H9 (cell line): ENCODE results near the gene SMC1B. TPM values are rescaled to one million over a fixed set of nuclear protein-coding genes. Genes with fewer than 3 reads are reported as not detected.

Source experiments
- DNase-seq: peaks from one replicate; pipeline ENCODE4 v3.0.0-alpha.2; 2017
- H2AFZ ChIP-seq: one replicate; pipeline ENCODE4 v1.6.1; 2013; ENCODE audit warnings: mild to moderate bottlenecking, low read length, control low read depth, moderate library complexity
- H2AK5ac ChIP-seq: 2 replicates; pipeline ENCODE4 v1.6.1; 2013; ENCODE audit warnings: low read length, control low read depth, mixed read lengths; ENCODE audit not compliant: insufficient read length
- H2BK120ac ChIP-seq: one replicate; pipeline ENCODE4 v1.6.1; 2013; ENCODE audit warnings: low read depth, mild to moderate bottlenecking, low read length, control low read depth, inconsistent platforms; ENCODE audit not compliant: poor library complexity, severe bottlenecking
- H2BK12ac ChIP-seq: 2 replicates; pipeline ENCODE4 v1.6.1; 2013; ENCODE audit warnings: low read length, control low read depth, mixed read lengths, low read depth; ENCODE audit not compliant: insufficient read length
- H2BK15ac ChIP-seq: 2 replicates; pipeline ENCODE4 v1.6.1; 2013; ENCODE audit warnings: low read depth, low read length, control low read depth
- H2BK20ac ChIP-seq: one replicate; pipeline ENCODE4 v1.6.1; 2013; ENCODE audit warnings: low read depth, mild to moderate bottlenecking, low read length, control low read depth, inconsistent platforms; ENCODE audit not compliant: poor library complexity, severe bottlenecking
- H2BK5ac ChIP-seq: 2 replicates; pipeline ENCODE4 v1.6.1; 2013; ENCODE audit warnings: low read length, control low read depth, mixed read lengths; ENCODE audit not compliant: insufficient read length
- H3K14ac ChIP-seq: 2 replicates; pipeline ENCODE4 v1.6.1; 2013; ENCODE audit warnings: low read length, control low read depth; ENCODE audit not compliant: insufficient read depth
- H3K18ac ChIP-seq: 2 replicates; pipeline ENCODE4 v1.6.1; 2013; ENCODE audit warnings: low read depth, mild to moderate bottlenecking, mixed read lengths, low read length, control low read depth; ENCODE audit not compliant: insufficient read length
- H3K23ac ChIP-seq: 2 replicates; pipeline ENCODE4 v1.6.1; 2013; ENCODE audit warnings: low read length, control low read depth, mixed read lengths, low read depth; ENCODE audit not compliant: insufficient read length
- H3K23me2 ChIP-seq: 2 replicates; pipeline ENCODE4 v1.6.1; 2013; ENCODE audit warnings: low read depth, mild to moderate bottlenecking, mixed read lengths, low read length, control low read depth; ENCODE audit not compliant: insufficient read length, poor library complexity, severe bottlenecking
- H3K27ac ChIP-seq: 2 replicates; pipeline ENCODE4 v1.5.1; 2013; ENCODE audit warnings: low read length, control low read depth, mixed read lengths, low read depth; ENCODE audit not compliant: insufficient read length
- H3K27me3 ChIP-seq: 2 replicates; pipeline ENCODE4 v1.6.1; 2013; ENCODE audit warnings: low read length, control low read depth, inconsistent platforms; ENCODE audit not compliant: insufficient read depth
- H3K4ac ChIP-seq: 2 replicates; pipeline ENCODE4 v1.6.1; 2013; ENCODE audit warnings: low read depth, mild to moderate bottlenecking, control low read depth, inconsistent platforms, low read length, moderate library complexity
- H3K4me1 ChIP-seq: 2 replicates; pipeline ENCODE4 v1.6.1; 2013; ENCODE audit warnings: low read length, control low read depth, inconsistent platforms; ENCODE audit not compliant: insufficient read depth
- H3K4me2 ChIP-seq: 2 replicates; pipeline ENCODE4 v1.6.1; 2013; ENCODE audit warnings: low read length, control low read depth, mixed read lengths; ENCODE audit not compliant: insufficient read length, insufficient read depth
- H3K56ac ChIP-seq: 2 replicates; pipeline ENCODE4 v1.6.1; 2013; ENCODE audit warnings: low read depth, mild to moderate bottlenecking, mixed read lengths, low read length, control low read depth; ENCODE audit not compliant: insufficient read length
- H3K79me1 ChIP-seq: 2 replicates; pipeline ENCODE4 v1.6.1; 2013; ENCODE audit warnings: low read depth, mild to moderate bottlenecking, moderate library complexity, low read length, control low read depth, inconsistent platforms; ENCODE audit not compliant: insufficient read depth, poor library complexity, severe bottlenecking
- H3K79me2 ChIP-seq: 2 replicates; pipeline ENCODE4 v1.6.1; 2013; ENCODE audit warnings: low read length, control low read depth, inconsistent platforms; ENCODE audit not compliant: insufficient read depth
- H3K9ac ChIP-seq: 2 replicates; pipeline ENCODE4 v1.6.1; 2013; ENCODE audit warnings: low read length, control low read depth, mixed read lengths; ENCODE audit not compliant: insufficient read length; ENCODE audit errors: extremely low read depth
- H3K9me3 ChIP-seq: one replicate; pipeline ENCODE4 v1.6.1; 2013; ENCODE audit warnings: low read depth, low read length, inconsistent platforms; ENCODE audit not compliant: control insufficient read depth
- H3T11ph ChIP-seq: one replicate; pipeline ENCODE4 v1.6.1; 2013; ENCODE audit warnings: mild to moderate bottlenecking, low read length, control low read depth, inconsistent platforms
- H4K20me1 ChIP-seq: one replicate; pipeline ENCODE4 v1.6.1; 2013; ENCODE audit not compliant: control insufficient read depth, insufficient read length, insufficient read depth
- H4K5ac ChIP-seq: 2 replicates; pipeline ENCODE4 v1.6.1; 2013; ENCODE audit warnings: low read depth, mild to moderate bottlenecking, mixed read lengths, low read length, control low read depth; ENCODE audit not compliant: insufficient read length
- H4K8ac ChIP-seq: replicated peaks from 2 replicates; pipeline ENCODE4 v1.6.1; 2013; ENCODE audit warnings: low read length, control low read depth, mixed read lengths, low read depth; ENCODE audit not compliant: insufficient read length
- H4K91ac ChIP-seq: 2 replicates; pipeline ENCODE4 v1.6.1; 2013; ENCODE audit warnings: low read depth, mild to moderate bottlenecking, moderate library complexity, mixed read lengths, low read length, control low read depth; ENCODE audit not compliant: insufficient read length
- H3K27ac Mint-ChIP-seq, 3 experiments: 2 replicates in 2 of 3; 3 replicates in 1 of 3; pipeline ENCODE4 v1.8.0; 2020 to 2021; ENCODE audit warnings: mixed read lengths in 3 of 3, mild to moderate bottlenecking in 1 of 3, moderate library complexity in 1 of 3
- H3K27me3 Mint-ChIP-seq: 2 replicates; pipeline ENCODE4 v1.8.0; 2021; ENCODE audit warnings: low read depth, mild to moderate bottlenecking, moderate library complexity, mixed read lengths
- H3K36me3 Mint-ChIP-seq, 3 experiments: 2 replicates in 2 of 3; 3 replicates in 1 of 3; pipeline ENCODE4 v1.8.0; 2020 to 2021; ENCODE audit warnings: low read depth in 3 of 3, mixed read lengths in 3 of 3; ENCODE audit not compliant: insufficient read depth in 1 of 3
- H3K4me1 Mint-ChIP-seq, 2 experiments: 2 replicates each; pipeline ENCODE4 v1.8.0; 2020; ENCODE audit warnings: mixed read lengths in 2 of 2
- H3K4me3 Mint-ChIP-seq, 2 experiments: 2 replicates in 1 of 2; 3 replicates in 1 of 2; pipeline ENCODE4 v1.8.0; 2020 to 2021; ENCODE audit warnings: mild to moderate bottlenecking in 2 of 2, mixed read lengths in 2 of 2, moderate library complexity in 1 of 2
- H3K9me3 Mint-ChIP-seq, 2 experiments: 2 replicates in 1 of 2; 3 replicates in 1 of 2; pipeline ENCODE4 v1.8.0; 2020; ENCODE audit warnings: mild to moderate bottlenecking in 2 of 2, mixed read lengths in 2 of 2, moderate library complexity in 1 of 2
- CTCF ChIP-seq: fragments of 200-600 bp; sonication (generic); conservative IDR thresholded peaks from 3 replicates; pipeline ENCODE4 v1.8.0; 2021; ENCODE audit warnings: antibody characterized with exemption, mild to moderate bottlenecking
- WGBS: extraction: QIAGEN DNeasy Blood & Tissue Kit; methylation state at CpG from one replicate; pipeline ENCODE4 v1.1.7; 2013; ENCODE audit warnings: missing lambda C conversion rate, low lambda C conversion rate, mixed read lengths; ENCODE audit not compliant: insufficient read length; ENCODE audit errors: extremely low coverage; 5-methylcytosine and 5-hydroxymethylcytosine counted together
- total RNA-seq: library from RNA; stranded (reverse); gene quantifications from 2 replicates; pipeline ENCODE4 v1.2.1, GENCODE V29; 2021

Gene SMC1B
- total RNA-seq, 1 experiment from 2014 or later, result not detected

- Histone ChIP-seq H3K4me2 (no peak overlapping the region), H3K9me3 (no peaks in the 10 kb centered on the region), H3K27me3 (no peaks in the 10 kb centered on the region), H4K91ac (no peak overlapping the region), H4K20me1 (no peaks in the 10 kb centered on the region), H4K8ac (no peak overlapping the region), H3K14ac (no peak overlapping the region; the same call in 1 of the 2 replicates), H3K4ac (no peak overlapping the region), H2BK5ac (no peak overlapping the region), H2BK12ac (no peak overlapping the region), H3K27ac (no peak overlapping the region), H3K18ac (no peak overlapping the region), H3K23ac (no peak overlapping the region), H3T11ph (no peak overlapping the region), H3K79me2 (no peaks in the 10 kb centered on the region), H4K5ac (no peak overlapping the region), H3K4me1 (no peaks in the 10 kb centered on the region), H3K9ac (no peak overlapping the region), H2BK120ac (no peak overlapping the region), H3K56ac (no peak overlapping the region), H2AFZ (no peak overlapping the region), H2BK15ac (no peak overlapping the region), H2AK5ac (no peak overlapping the region), H3K23me2 (no peaks in the 10 kb centered on the region), H3K79me1 (no peaks in the 10 kb centered on the region), H2BK20ac (no peak overlapping the region)
- Mint-ChIP-seq H3K4me1 (peaks cover under 1 to 2% of the 10 kb centered on the region in 2 experiments; a peak in 2 of 4 replicates), H3K27me3 (peaks cover 16% of the 10 kb centered on the region), H3K4me3 (no peak overlapping the region), H3K9me3 (peaks cover 0 to 6% of the 10 kb centered on the region in 2 experiments; a peak in 2 of 5 replicates), H3K27ac (no peak overlapping the region), H3K36me3 (peaks cover 0 to 8% (median 6%) of the 10 kb centered on the region in 3 experiments; a peak in 4 of 7 replicates)
- no peak for TF ChIP-seq CTCF
- no peak for DNase-seq
- WGBS, result no CpG with 5 or more reads among the region's 10 CpGs
These were observed 16.0 kb upstream of the SMC1B start for GRCh38 chr22:45429424-45429823.
